Body of pancreas (tissue), 4 donors: Measurements from ENCODE around the gene GCC2. TPM values are rescaled to one million over a fixed set of nuclear protein-coding genes. Genes with fewer than 3 reads are reported as not detected.

Experiments used
- ATAC-seq: fragments of 150-250 bp; one replicate; pipeline ENCODE4 v1.9.1; 2016
- DNase-seq, 4 donors: peaks; one replicate each; pipeline ENCODE4 v3.0.0-alpha.2; 2019
- H3K27ac ChIP-seq, 4 donors: fragments of 200-600 bp; sonication (generic); 1 replicate in 3 of 4; 2 replicates in 1 of 4; pipeline versions ENCODE4 v1.5.1 to v1.6.1; 2016 to 2019; ENCODE audit warnings: mild to moderate bottlenecking in 1 of 4, mixed read lengths in 1 of 4, moderate library complexity in 1 of 4
- H3K27me3 ChIP-seq, 2 donors: fragments of 200-600 bp; sonication (generic); one replicate each; pipeline ENCODE4 v1.6.0; 2016; ENCODE audit warnings: mild to moderate bottlenecking in 1 of 2
- H3K36me3 ChIP-seq, 2 donors: fragments of 200-600 bp; sonication (generic); replicated peaks in 1 of 2; 2 replicates each; pipeline ENCODE4 v1.5.1; 2016; ENCODE audit warnings: low read depth in 2 of 2; ENCODE audit not compliant: insufficient read depth in 1 of 2
- H3K4me1 ChIP-seq: fragments of 200-600 bp; sonication (generic); one replicate; pipeline ENCODE4 v1.6.0; 2016
- H3K4me3 ChIP-seq, 2 donors: fragments of 200-600 bp; sonication (generic); 1 replicate in 1 of 2; 2 replicates in 1 of 2; pipeline ENCODE4 v1.5.1; 2016 to 2019
- H3K9me3 ChIP-seq, 3 donors: fragments of 200-600 bp; sonication (generic); 1 replicate in 2 of 3; 2 replicates in 1 of 3; pipeline ENCODE4 v1.5.1; 2016
- CTCF ChIP-seq, 7 experiments: fragments of 450-650 bp in 4 of 7; fragments of 200-600 bp in 3 of 7; sonication (generic) in 3 of 7; IDR thresholded peaks; one replicate each; pipeline ENCODE4 v1.5.1; 2016 to 2019; ENCODE audit warnings: antibody characterized with exemption in 7 of 7
- POLR2A ChIP-seq, 3 donors: fragments of 450-650 bp; IDR thresholded peaks; one replicate each; pipeline ENCODE4 v1.6.1; 2016; ENCODE audit warnings: antibody characterized with exemption in 3 of 3, mild to moderate bottlenecking in 2 of 3
- WGBS, 2 donors: methylation state at CpG; one replicate each; pipeline ENCODE4 v1.1.5; 2017; 5-methylcytosine and 5-hydroxymethylcytosine counted together
- intact Hi-C: fragments of 100-400 bp; cut with DNase I; formaldehyde crosslinking; loops from one replicate; pipeline ENCODE4 v1.15.1; 2023
- total RNA-seq, 2 donors: library from RNA; depleted of rRNA; stranded (reverse); fragments of >200 nt; gene quantifications; one replicate each; pipeline ENCODE4 v1.1.0, GENCODE V29; 2016

The GCC2 gene
- total RNA-seq, 2 donors from 2014 or later: 29.6 to 75.5 TPM

DNA sequence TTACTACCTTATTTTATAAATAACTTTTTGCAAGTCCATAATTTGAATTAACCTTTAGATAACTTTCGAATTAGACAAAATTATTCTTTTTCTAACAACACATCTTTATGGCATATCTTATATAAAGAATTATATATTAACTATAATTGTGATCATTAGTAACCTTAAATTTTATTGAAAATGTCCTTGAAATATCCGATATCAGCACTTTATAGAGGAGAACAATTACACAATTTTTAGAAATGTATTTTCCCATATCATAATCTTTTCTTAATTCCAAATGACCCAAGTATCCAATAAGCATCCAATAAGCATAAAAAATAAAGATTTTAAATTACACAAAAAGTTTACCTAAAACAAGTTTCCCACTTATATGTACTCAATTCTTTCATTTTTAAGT lies 7.3 kb upstream of the GCC2 start:
- TF ChIP-seq POLR2A (IDR thresholded peaks at IDR 0.05) (no peak), CTCF (IDR thresholded peaks at IDR 0.05) (no peak)
- Histone ChIP-seq H3K27ac (no peak overlapping the region), H3K4me3 (no peak overlapping the region), H3K4me1 (no peaks in the 10 kb centered on the region), H3K36me3 (no peaks in the 10 kb centered on the region), H3K9me3 (no peaks in the 10 kb centered on the region), H3K27me3 (no peaks in the 10 kb centered on the region)
- WGBS, 2 donors: 69 to 77% methylated on average over 2 of the region's 2 CpGs
- intact Hi-C loops: no loop called here
- ATAC-seq (no peak), DNase-seq (no peak)

GRCh38 chr2:108444941-108445840 lies 3.8 kb upstream of the GCC2 start:
- intact Hi-C loops: no loop called here
- no peak overlapping the region for H3K27ac ChIP-seq
- ATAC-seq (no peak), DNase-seq (no peak)
- TF ChIP-seq POLR2A (IDR thresholded peaks at IDR 0.05): no peak
- no peak for TF ChIP-seq CTCF (IDR thresholded peaks at IDR 0.05)
- no peaks in the 10 kb centered on the region for H3K27me3 ChIP-seq
- WGBS, 2 donors: 92 to 100% methylated on average over 1 of the region's 1 CpG
- H3K36me3 ChIP-seq: no peaks in the 10 kb centered on the region
- H3K4me3 ChIP-seq: no peak overlapping the region
- no peaks in the 10 kb centered on the region for H3K9me3 ChIP-seq
- peaks cover 5% of the 10 kb centered on the region for H3K4me1 ChIP-seq

- Histone ChIP-seq H3K4me3 (no peak overlapping the region), H3K4me1 (peaks cover 7% of the 10 kb centered on the region), H3K27ac (no peak overlapping the region), H3K27me3 (no peaks in the 10 kb centered on the region), H3K9me3 (no peaks in the 10 kb centered on the region), H3K36me3 (no peaks in the 10 kb centered on the region)
- intact Hi-C loops: no loop called here
- TF ChIP-seq POLR2A (IDR thresholded peaks at IDR 0.05) (no peak), CTCF (IDR thresholded peaks at IDR 0.05) (no peak)
- DNase-seq (no peak), ATAC-seq (no peak)
- 93 to 95% methylated on average over 2 of the region's 2 CpGs for WGBS, 2 donors
Observed at GRCh38 chr2:108446703-108447102, 2.3 kb upstream of the GCC2 start.

GRCh38 chr2:108447947-108448677 lies 894 bp upstream of the GCC2 start:
- DNase-seq (no peak), ATAC-seq (no peak)
- peak overlapping the region; percentile 68 to 90 for H3K4me3 ChIP-seq
- H3K9me3 ChIP-seq: no peaks in the 10 kb centered on the region
- peaks cover 0 to 6% of the 10 kb centered on the region in 2 donors for H3K36me3 ChIP-seq
- WGBS, 2 donors: 28 to 33% methylated on average over 22 to 23 of the region's 23 CpGs
- TF ChIP-seq POLR2A (IDR thresholded peaks at IDR 0.05) (no peak), CTCF (IDR thresholded peaks at IDR 0.05) (no peak)
- no peaks in the 10 kb centered on the region for H3K27me3 ChIP-seq
- H3K4me1 ChIP-seq: peaks cover 7% of the 10 kb centered on the region
- peak overlapping the region; percentile 83 to 92 (median 88) for H3K27ac ChIP-seq
- intact Hi-C loops: no loop called here
